NK-92 (cell line): ENCODE measurements around the gene ASAH2.
"Not testable (repeated sequence)": the region's sequence is repeated elsewhere in the genome, so short reads cannot be mapped to it uniquely, and the experiment has no call there.

Experiments
- DNase-seq: peaks from one replicate; lab custom pipeline; 2025; ENCODE audit not compliant: unreplicated experiment; lab: John Stamatoyannopoulos, UW

The ASAH2 gene

GRCh38 chr10:50251394-50251793 lies at the start of gene ASAH2:
Gene ASAH2, minus strand, starts transcription at chr10:50251516. Its CDS starts 2,906 bp downstream, at chr10:50248610.
- DNase-seq: no peak

- DNase-seq: no peak
These were observed 48.8 kb upstream of the ASAH2 start for GRCh38 chr10:50299948-50300669.

- DNase-seq: no peak
These were observed 44.1 kb upstream of the ASAH2 start for GRCh38 chr10:50295367-50295766.

GRCh38 chr10:50294582-50294981 lies 43.3 kb upstream of the ASAH2 start:
- no peak for DNase-seq

GRCh38 chr10:50293513-50294313 lies 42.4 kb upstream of the ASAH2 start:
- no peak for DNase-seq

- DNase-seq: no peak
These were observed 40.0 kb upstream of the ASAH2 start for GRCh38 chr10:50291261-50291850.

GRCh38 chr10:50289196-50289595 lies 37.9 kb upstream of the ASAH2 start:
- DNase-seq: no peak

GRCh38 chr10:50286996-50287803 lies 35.9 kb upstream of the ASAH2 start:
- DNase-seq: no peak

- DNase-seq: no peak
These were observed 35.2 kb upstream of the ASAH2 start for GRCh38 chr10:50286517-50286916.

- DNase-seq: no peak
These were observed 30.7 kb upstream of the ASAH2 start for GRCh38 chr10:50281967-50282522.

- DNase-seq: no peak
These were observed 30.1 kb upstream of the ASAH2 start for GRCh38 chr10:50281210-50281966.

- no peak for DNase-seq
These were observed 28.9 kb upstream of the ASAH2 start for GRCh38 chr10:50280049-50280841.

GRCh38 chr10:50279489-50279888 lies 28.2 kb upstream of the ASAH2 start:
- no peak for DNase-seq

- DNase-seq: no peak
These were observed 24.4 kb upstream of the ASAH2 start for GRCh38 chr10:50275650-50276235.

GRCh38 chr10:50272531-50272930 lies 21.2 kb upstream of the ASAH2 start:
- no peak for DNase-seq

GRCh38 chr10:50271564-50272250 lies 20.4 kb upstream of the ASAH2 start:
- DNase-seq: no peak

GRCh38 chr10:50267877-50268276 lies 16.6 kb upstream of the ASAH2 start:
- not testable (repeated sequence) for DNase-seq

GRCh38 chr10:50262625-50263024 lies 11.3 kb upstream of the ASAH2 start:
- DNase-seq: not testable (repeated sequence)
